GM12878 (cell line): Measurements from ENCODE around the gene RAB7B.

Experiments used
- CHD1 ChIP-seq: IDR thresholded peaks from 2 replicates; pipeline ENCODE4 v1.6.1; 2012; ENCODE audit warnings: low read depth, low read length, improper control_type of control experiment
- CREB1 ChIP-seq: IDR thresholded peaks from 2 replicates; pipeline ENCODE4 v1.6.1; 2012; ENCODE audit warnings: low read depth, mild to moderate bottlenecking, inconsistent platforms
- CTCF ChIP-seq, 3 experiments: IDR thresholded peaks in 2 of 3; conservative IDR thresholded peaks in 1 of 3; 2 replicates each; pipeline ENCODE4 v1.5.1; 2011; ENCODE audit warnings: low read depth in 3 of 3, low read length in 3 of 3, mild to moderate bottlenecking in 3 of 3, control low read depth in 2 of 3, moderate library complexity in 2 of 3, inconsistent platforms in 1 of 3, mixed read lengths in 1 of 3; ENCODE audit not compliant: control insufficient read depth in 2 of 3, insufficient read depth in 1 of 3; ENCODE audit errors: extremely low read depth in 1 of 3
- MTA3 ChIP-seq: IDR thresholded peaks from 2 replicates; pipeline ENCODE4 v1.6.1; 2012; ENCODE audit warnings: low read length, inconsistent platforms, borderline replicate concordance
- POLR2A ChIP-seq: IDR thresholded peaks from 2 replicates; pipeline ENCODE4 v1.6.1; 2011; ENCODE audit warnings: low read depth, mild to moderate bottlenecking, low read length
- POLR2AphosphoS5 ChIP-seq: IDR thresholded peaks from 2 replicates; pipeline ENCODE4 v1.6.1; 2011; ENCODE audit warnings: mild to moderate bottlenecking, low read length, inconsistent platforms
- SUZ12 ChIP-seq: fragments of 200-600 bp; sonication (generic); IDR thresholded peaks from one replicate; pipeline ENCODE4 v1.6.1; 2018; ENCODE audit warnings: antibody characterized with exemption, mild to moderate bottlenecking; ENCODE audit not compliant: unreplicated experiment
- ZBED1 ChIP-seq: IDR thresholded peaks from 2 replicates; pipeline ENCODE4 v1.6.1; 2016; ENCODE audit warnings: borderline replicate concordance
- ZNF207 ChIP-seq: fragments of 450-650 bp; IDR thresholded peaks from 2 replicates; pipeline ENCODE4 v1.6.1; 2014; ENCODE audit warnings: antibody characterized with exemption, mild to moderate bottlenecking, borderline replicate concordance
- TF ChIP-seq, protein P1 (sequence below): fragments of 450-650 bp; IDR thresholded peaks from 2 replicates; pipeline ENCODE4 v1.6.1; 2016; ENCODE audit warnings: mild to moderate bottlenecking

GRCh38 chr1:206002871-206003801 lies at the start of gene RAB7B:
- TF ChIP-seq CHD1 (no peak), CREB1 (no peak), ZBED1 (no peak), CTCF (IDR thresholded peaks at IDR 0.05 in 2 of 3, conservative IDR thresholded peaks at IDR 0.05 in 1 of 3; ENCODE audit: control insufficient read depth in 2 of 3, extremely low read depth in 1 of 3, insufficient read depth in 1 of 3, low read depth in 3 of 3, low read length in 3 of 3) (no peak), POLR2A (no peak), SUZ12 (no peak), ZNF207 (no peak), MTA3 (no peak), POLR2AphosphoS5 (no peak)
- TF ChIP-seq, protein P1, sequence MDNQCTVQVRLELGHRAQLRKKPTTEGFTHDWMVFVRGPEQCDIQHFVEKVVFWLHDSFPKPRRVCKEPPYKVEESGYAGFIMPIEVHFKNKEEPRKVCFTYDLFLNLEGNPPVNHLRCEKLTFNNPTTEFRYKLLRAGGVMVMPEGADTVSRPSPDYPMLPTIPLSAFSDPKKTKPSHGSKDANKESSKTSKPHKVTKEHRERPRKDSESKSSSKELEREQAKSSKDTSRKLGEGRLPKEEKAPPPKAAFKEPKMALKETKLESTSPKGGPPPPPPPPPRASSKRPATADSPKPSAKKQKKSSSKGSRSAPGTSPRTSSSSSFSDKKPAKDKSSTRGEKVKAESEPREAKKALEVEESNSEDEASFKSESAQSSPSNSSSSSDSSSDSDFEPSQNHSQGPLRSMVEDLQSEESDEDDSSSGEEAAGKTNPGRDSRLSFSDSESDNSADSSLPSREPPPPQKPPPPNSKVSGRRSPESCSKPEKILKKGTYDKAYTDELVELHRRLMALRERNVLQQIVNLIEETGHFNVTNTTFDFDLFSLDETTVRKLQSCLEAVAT, result no peak
